ENCODE data around the gene ULK3. TPM values are rescaled to one million over a fixed set of nuclear protein-coding genes. Genes with fewer than 3 reads are reported as not detected.

The ULK3 gene
- total RNA-seq, 4 donors from 2014 or later: 39.0 to 56.5 (median 48.1) TPM

- ATAC-seq (no peak), DNase-seq (no peak)
- in situ Hi-C loops (cut with MboI; ENCODE audit: low sequenced_read_pairs in 4 of 4) (loop anchor here in 1 of 4 donors (5.0 kb wide), 1 partner anchor 64 kb away; no protein-coding TSS in a partner anchor), intact Hi-C loops (cut with DNase I; ENCODE audit: low total_unique reads) (loop anchor here (5.0 kb wide), 1 partner anchor 59 kb away; the partner anchor contains the start of gene CSK)
- H3K36me3 ChIP-seq: peaks cover 0 to 40% of the 10 kb centered on the region in 2 donors
- H3K27me3 ChIP-seq: no peaks in the 10 kb centered on the region
- H3K4me3 ChIP-seq: no peak overlapping the region
- no peak for TF ChIP-seq POLR2A (IDR thresholded peaks at IDR 0.05)
- TF ChIP-seq, protein P1, sequence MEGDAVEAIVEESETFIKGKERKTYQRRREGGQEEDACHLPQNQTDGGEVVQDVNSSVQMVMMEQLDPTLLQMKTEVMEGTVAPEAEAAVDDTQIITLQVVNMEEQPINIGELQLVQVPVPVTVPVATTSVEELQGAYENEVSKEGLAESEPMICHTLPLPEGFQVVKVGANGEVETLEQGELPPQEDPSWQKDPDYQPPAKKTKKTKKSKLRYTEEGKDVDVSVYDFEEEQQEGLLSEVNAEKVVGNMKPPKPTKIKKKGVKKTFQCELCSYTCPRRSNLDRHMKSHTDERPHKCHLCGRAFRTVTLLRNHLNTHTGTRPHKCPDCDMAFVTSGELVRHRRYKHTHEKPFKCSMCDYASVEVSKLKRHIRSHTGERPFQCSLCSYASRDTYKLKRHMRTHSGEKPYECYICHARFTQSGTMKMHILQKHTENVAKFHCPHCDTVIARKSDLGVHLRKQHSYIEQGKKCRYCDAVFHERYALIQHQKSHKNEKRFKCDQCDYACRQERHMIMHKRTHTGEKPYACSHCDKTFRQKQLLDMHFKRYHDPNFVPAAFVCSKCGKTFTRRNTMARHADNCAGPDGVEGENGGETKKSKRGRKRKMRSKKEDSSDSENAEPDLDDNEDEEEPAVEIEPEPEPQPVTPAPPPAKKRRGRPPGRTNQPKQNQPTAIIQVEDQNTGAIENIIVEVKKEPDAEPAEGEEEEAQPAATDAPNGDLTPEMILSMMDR (IDR thresholded peaks at IDR 0.05 in 4 of 5, conservative IDR thresholded peaks at IDR 0.05 in 1 of 5): no peak
- no peaks in the 10 kb centered on the region for H3K9me3 ChIP-seq
- H3K27ac ChIP-seq: no peak overlapping the region
- peaks cover 0 to 16% of the 10 kb centered on the region in 2 donors for H3K4me1 ChIP-seq
Measured at GRCh38 chr15:74840851-74841775, 1.8 kb downstream of the ULK3 start.

- ATAC-seq (no peak), DNase-seq (no peak)
- Histone ChIP-seq H3K27ac (no peak overlapping the region), H3K4me3 (no peak overlapping the region), H3K27me3 (no peaks in the 10 kb centered on the region), H3K4me1 (peaks cover 0 to 16% of the 10 kb centered on the region in 2 donors), H3K9me3 (no peaks in the 10 kb centered on the region), H3K36me3 (peaks cover 0 to 26% of the 10 kb centered on the region in 2 donors)
- in situ Hi-C loops (cut with MboI; ENCODE audit: low sequenced_read_pairs in 4 of 4): loop anchor here in 1 of 4 donors (5.0 kb wide), 1 partner anchor 62 kb away; no protein-coding TSS in a partner anchor
- intact Hi-C loops (cut with DNase I; ENCODE audit: low total_unique reads): loop anchor here (5.0 kb wide), 1 partner anchor 57 kb away; the partner anchor contains the start of gene CSK
- TF ChIP-seq, protein P1 (IDR thresholded peaks at IDR 0.05 in 4 of 5, conservative IDR thresholded peaks at IDR 0.05 in 1 of 5): no peak
- TF ChIP-seq POLR2A (IDR thresholded peaks at IDR 0.05): no peak
Measured at GRCh38 chr15:74839526-74840395, 3.2 kb downstream of the ULK3 start.

DNA sequence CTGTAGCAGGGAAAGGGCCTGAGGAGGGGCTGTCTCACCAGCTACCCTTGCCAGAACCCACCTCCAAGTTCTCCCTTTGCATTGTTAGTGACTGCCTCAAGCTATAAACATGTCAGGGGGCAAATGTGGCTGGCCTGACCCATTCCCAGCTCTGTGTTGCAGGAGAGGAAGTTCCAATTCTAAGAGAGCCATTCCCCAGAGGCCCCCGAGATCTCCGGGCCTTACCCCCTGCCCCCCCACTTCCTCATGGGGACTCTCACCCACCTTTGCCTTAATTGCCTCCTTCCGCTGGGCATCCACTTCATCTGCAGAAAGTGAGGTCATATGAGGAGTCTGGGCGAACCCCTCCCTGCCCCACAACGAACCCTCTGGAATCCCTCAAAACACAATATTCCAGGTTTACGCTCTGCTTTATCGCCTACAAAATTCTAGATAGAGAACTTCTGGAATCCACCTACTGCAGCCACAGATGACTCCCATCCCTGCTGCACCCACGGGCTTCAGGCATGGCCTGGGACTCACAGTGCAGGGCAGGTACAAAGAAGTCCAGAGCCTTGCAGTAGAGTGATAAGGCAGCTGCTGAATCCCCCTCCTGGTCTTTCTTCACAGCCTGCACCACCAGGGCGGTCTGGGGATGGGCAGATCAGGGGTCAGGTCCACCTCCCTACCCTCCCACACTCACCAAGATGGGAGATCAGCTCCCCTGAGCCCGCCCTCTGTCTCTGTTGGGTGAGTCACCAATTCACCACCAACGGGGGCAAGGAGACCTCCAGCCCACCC is 4.0 kb downstream of the ULK3 start:
- Histone ChIP-seq H3K27ac (no peak overlapping the region), H3K9me3 (no peaks in the 10 kb centered on the region), H3K4me3 (no peak overlapping the region), H3K36me3 (peaks cover 0 to 26% of the 10 kb centered on the region in 2 donors), H3K27me3 (no peaks in the 10 kb centered on the region), H3K4me1 (peaks cover 0 to 16% of the 10 kb centered on the region in 2 donors)
- DNase-seq (no peak), ATAC-seq (no peak)
- intact Hi-C loops (cut with DNase I; ENCODE audit: low total_unique reads) (no loop called here), in situ Hi-C loops (cut with MboI; ENCODE audit: low sequenced_read_pairs in 4 of 4) (no loop called here)
- TF ChIP-seq, protein P1 (IDR thresholded peaks at IDR 0.05 in 4 of 5, conservative IDR thresholded peaks at IDR 0.05 in 1 of 5): no peak
- TF ChIP-seq POLR2A (IDR thresholded peaks at IDR 0.05): no peak

GRCh38 chr15:74838137-74838516 is 4.8 kb downstream of the ULK3 start:
- ATAC-seq: no peak
- TF ChIP-seq POLR2A (IDR thresholded peaks at IDR 0.05): no peak
- TF ChIP-seq, protein P1 (IDR thresholded peaks at IDR 0.05 in 4 of 5, conservative IDR thresholded peaks at IDR 0.05 in 1 of 5): no peak
- Histone ChIP-seq H3K4me3 (no peak overlapping the region), H3K4me1 (peaks cover 0 to 10% of the 10 kb centered on the region in 2 donors), H3K9me3 (no peaks in the 10 kb centered on the region), H3K27me3 (no peaks in the 10 kb centered on the region), H3K36me3 (peaks cover 0 to 26% of the 10 kb centered on the region in 2 donors), H3K27ac (no peak overlapping the region)
- DNase-seq: no peak
- in situ Hi-C loops (cut with MboI; ENCODE audit: low sequenced_read_pairs in 4 of 4): no loop called here
- intact Hi-C loops (cut with DNase I; ENCODE audit: low total_unique reads): no loop called here
